SKM-1 (cell line): ENCODE measurements around the gene GINS3.
"Not testable (repeated sequence)": the region's sequence is repeated elsewhere in the genome, so short reads cannot be mapped to it uniquely, and the experiment has no call there.

Experiments
- DNase-seq: peaks from one replicate; lab custom pipeline; 2025; ENCODE audit not compliant: unreplicated experiment; lab: John Stamatoyannopoulos, UW

The GINS3 gene

DNA sequence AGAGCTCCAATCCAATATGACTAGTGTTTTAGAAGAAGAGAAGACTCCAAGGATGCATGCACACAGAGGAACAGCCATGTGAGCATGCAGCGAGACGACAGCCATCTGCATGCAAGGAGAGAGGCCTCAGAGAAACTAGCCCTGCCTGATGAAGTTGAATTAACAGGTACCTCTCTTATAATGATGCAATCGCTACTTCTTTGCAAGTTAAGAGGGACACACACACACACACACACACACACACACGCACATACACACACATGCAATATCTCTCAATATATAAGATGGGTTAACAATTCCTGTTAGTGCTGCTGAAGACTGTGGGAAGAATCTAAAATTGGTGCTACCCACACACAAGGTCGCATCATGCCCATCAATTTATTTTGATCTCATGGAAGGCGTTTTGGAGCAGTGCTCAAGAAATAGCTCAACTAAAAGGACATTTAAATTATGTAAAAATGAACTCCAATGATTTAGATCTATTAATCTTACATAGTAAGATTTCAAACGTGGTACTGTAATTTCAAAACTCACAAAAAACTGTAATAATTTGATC lies 7.0 kb upstream of the GINS3 start:
- DNase-seq = no peak

DNA sequence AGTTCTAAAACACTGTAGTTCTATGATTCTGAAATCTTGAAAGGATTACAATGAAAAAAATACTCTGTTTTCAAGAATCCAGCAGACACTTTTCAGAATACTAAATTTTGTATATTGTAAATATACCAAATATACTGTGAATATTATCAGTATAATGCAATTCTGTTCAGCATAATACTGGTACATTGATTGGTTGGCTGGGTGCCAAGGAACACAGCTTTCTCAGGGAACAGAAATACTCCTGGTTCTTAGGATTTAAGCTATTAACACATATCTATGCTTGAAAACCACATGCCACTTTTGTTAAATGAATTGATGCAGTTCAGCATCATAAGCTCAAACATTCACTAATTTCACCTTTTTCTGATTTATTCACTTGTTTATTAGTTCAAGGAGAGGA lies 2.5 kb upstream of the GINS3 start:
- DNase-seq = no peak

DNA sequence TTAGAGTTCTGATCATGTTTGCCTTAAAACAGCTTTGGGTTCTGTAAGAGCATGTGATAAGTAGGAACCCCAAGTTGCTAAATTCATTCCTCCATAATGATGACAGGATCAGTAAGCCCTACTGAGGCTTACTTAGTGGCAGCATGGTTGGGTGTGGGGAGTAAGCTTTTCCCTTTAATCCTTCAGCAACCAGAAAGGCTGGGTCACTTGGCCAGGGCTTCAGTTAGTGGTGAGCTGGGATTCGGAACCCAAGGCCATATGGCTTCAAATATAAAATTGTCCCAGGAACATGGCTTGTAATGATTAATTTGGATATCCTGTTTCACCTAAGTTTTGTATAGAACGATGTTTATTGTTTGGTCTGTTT lies 850 bp downstream of the GINS3 start:
- no peak for DNase-seq

DNA sequence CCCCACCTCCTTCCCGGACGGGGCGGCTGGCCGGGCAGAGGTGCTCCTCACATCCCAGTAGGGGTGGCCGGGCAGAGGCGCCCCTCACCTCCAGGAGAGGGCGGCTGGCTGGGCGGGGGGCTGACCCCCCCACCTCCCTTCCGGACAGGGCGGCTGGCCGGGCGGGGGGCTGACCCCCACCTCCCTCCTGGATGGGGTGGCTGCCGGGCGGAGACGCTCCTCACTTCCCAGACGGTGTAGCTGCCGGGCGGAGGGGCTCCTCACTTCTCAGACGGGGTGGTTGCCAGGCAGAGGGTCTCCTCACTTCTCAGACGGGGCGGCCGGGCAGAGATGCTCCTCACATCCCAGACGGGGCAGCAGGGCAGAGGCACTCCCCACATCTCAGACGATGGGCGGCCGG lies 4.6 kb downstream of the GINS3 start:
- DNase-seq = not testable (repeated sequence)

- no peak for DNase-seq
Observed at GRCh38 chr16:58399718-58400633, 7.7 kb downstream of the GINS3 start.

DNA sequence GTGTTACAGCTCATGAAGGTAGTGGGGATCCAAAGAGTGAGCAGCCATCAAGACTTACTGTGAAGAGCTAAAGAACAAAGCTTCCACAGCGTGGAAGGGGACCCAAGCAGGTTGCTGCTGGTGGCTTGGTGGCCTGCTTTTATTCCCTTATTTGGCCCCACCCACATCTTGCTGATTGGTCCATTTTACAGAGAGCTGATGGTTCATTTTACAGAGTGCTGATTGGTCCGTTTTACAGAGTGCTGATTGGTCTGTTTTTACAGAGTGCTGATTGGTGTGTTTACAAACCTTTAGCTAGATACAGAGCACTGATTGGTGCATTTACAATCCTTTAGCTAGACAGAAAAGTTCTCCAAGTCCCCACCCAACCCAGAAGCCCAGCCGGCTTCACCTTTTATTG lies 9.0 kb downstream of the GINS3 start:
- DNase-seq = not testable (repeated sequence)

DNA sequence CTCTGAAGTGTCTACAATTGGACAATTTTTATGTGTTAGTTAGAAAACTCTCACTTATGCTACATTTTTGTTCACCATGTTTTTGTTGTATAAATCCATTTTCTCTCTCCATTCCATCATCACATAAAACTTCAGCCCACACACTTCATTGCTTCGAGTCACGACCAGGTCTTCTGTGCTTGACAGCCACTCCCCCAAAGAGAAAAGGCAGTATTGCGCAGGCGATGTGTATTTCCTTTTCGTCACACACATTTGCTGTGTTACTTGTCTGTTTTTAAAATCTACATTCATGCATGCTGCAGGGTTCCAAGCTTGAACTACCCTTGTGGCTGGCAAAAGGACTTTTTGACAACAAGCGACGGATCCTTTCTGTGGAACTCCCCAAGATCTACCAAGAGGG lies 10.5 kb downstream of the GINS3 start:
- DNase-seq = no peak

DNA sequence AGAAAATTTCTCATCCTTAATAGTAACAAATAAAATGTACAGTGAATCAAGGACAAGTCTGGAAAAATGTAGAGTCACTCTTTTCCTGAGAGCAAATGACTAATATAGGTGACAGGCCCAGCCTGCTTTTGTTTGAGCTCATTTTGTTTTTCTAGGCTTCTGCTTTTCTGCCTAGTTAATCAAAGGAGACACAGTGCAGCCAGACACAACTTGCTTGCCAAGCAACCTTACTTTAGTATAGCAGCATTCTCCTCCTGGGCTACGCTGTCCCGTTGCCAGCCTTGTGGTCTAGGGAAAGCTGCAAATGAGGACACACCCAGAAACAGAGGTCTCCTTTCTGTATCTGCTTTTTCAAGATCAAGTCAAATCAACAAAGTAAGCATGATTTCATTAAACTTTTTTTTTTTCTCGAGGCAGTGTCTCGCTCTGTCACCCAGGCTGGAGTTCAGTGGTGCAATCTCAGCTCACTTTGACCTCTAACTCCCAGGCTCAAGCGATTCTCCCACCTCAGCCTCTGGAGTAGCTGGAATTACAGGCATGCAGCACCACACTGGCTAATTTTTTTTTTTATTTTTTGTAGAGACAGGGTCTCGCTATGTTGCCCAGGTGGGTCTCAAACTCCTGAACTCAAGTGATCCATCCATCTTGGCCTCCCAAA lies 17.2 kb downstream of the GINS3 start:
- DNase-seq = no peak

GRCh38 chr16:58411336-58411735 lies 19.1 kb downstream of the GINS3 start:
- DNase-seq = no peak

DNA sequence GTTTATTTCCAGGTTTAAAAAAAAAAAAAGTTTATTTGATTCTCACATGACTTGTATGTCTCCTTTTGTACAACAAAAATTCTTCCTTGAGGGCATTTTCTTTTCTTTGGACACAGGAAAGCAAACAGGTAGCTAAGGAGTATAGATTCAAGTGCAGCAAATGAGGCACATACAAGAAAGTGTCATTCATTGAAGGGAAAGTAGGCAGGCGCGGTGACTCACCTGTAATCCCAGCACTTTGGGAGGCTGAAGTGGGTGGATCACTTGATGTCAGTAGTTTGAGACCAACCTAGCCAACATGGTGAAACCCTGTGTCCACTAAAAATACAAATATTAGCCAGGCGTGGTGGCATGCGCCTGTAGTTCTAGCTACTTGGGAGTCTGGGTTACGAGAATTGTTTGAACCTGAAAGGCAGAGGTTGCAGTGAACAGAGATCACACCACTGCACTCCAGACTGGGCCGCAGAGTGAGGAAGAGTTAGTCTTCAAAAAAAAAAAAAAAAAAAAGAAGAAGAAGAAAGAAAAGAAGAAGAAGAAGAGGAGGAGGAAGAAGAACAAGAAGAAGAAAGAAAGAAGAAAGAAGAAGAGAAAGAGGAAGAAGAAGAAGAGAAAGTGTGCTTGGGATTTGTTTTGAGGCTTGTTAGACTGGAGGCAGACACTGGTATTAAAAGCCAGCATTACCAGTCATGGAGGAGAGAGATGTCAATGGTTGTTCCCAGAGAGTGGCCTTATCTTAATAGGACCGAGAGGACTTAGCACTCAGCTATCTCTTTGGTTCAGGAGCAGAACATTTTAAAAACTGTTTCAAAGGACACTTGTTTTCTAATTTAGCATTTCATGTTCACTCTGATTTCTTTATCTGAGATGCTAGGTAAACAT lies 19.7 kb downstream of the GINS3 start:
- no peak for DNase-seq

DNA sequence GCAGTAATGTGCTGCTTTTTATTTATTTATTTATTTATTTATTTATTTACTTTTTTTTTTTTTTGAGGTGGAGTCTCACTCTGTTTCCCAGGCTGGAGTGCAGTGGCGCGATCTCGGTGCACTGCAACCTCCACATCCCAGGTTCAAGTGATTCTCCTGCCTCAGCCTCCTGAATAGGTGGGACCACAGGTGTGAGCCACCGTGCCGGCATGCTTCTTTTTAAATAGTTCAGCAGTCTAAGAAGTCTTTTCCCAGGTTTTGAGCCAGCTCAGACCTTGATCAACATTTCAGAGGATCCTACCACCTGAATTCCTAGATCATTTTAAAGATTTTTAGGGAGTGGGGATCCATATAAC lies 20.3 kb downstream of the GINS3 start:
- DNase-seq = not testable (repeated sequence)

- DNase-seq = no peak
Observed at GRCh38 chr16:58413359-58413758, 21.1 kb downstream of the GINS3 start.

- no peak for DNase-seq
Observed at GRCh38 chr16:58415003-58415402, 22.7 kb downstream of the GINS3 start.

DNA sequence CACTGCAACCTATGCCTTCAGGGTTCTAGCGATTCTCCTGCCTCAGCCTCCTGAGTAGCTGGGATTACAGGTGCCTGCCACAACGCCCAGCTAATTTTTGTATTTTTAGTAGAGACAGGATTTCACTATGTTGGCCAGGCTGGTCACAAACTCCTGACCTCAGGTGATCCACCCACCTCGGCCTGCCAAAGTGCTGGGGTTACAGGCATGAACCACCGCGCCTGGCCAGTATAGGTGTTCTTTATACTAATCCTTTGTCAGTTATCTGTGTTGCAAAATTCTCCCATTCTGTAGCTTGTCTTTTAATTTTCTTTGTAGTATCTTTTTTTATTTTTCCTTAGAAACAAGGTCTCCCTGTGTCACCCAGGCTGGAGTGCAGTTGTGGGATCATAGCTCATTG lies 23.7 kb downstream of the GINS3 start:
- not testable (repeated sequence) for DNase-seq

DNA sequence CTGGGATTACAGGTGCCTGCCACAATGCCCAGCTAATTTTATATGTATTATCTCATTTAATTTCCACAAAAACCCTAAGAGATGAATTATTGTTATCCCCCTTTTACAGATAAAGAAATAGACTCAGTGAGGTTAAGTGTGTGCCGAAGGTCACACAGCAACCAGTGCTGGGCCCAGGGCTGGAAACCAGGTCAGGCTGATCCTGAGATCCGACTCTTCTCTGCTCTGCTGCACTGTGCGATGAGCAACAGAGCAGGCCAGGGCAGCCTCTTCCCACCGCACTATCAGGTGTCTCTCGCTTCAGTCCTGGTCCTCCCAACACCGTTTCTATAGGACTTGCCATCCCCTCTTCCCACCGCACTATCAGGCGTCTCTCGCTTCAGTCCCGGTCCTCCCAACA lies 24.8 kb downstream of the GINS3 start:
- DNase-seq = no peak

GRCh38 chr16:58417600-58417999 lies 25.3 kb downstream of the GINS3 start:
- no peak for DNase-seq

- no peak for DNase-seq
Observed at GRCh38 chr16:58418026-58418425, 25.8 kb downstream of the GINS3 start.

DNA sequence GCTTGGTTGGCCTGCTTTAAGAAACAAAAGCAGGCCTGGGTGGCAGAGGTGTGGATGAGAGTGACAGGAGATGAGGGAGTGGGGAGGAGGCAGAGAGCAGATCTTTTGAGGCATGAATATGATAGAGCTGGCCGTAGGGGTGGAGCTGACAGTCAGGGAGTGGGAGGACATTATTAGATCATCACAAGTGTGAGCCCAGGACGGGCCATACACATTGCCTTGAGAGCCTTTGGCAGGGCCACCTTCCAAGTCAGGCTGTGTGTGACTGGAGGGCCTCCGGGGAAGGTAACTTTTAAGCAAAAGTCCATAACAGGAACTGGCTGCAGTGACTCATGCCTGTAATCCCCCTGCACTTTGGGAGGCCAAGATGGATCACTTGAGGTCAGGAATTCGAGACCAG lies 26.3 kb downstream of the GINS3 start:
- no peak for DNase-seq

DNA sequence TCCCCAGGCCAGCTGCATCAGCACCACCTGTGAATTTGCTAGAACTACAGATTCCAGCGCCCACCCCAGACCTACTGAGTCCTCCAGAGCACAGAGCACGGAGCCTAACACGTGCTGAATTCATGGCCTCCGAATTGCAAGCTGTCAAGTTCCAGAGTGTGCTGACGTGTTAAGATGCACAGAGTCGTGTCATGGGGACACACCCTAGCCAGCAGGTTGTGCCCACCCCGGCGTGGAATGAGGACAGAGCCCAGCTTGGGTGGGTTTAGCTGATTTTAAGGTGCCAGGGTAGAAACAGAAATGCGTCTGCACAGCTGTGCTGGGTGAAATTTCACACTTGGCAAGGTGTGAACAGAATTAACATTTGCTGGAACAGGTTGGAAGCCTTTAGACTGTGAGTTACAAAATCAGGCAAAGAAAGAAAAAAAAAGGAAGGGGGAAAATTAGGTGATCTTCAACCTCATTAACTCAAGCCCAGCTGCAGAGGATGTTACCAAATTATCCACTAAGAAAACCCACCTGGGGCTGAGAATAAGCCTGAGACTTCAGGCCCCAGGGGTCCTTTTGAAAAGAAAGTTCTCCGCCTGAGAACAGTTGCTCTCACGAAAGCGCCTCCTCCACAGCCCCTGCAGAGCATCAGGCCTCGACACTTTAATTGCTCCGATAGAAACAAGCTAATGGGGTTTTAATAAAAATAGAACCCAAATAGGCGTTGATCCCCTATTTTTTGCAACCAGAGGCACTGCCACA lies 27.1 kb downstream of the GINS3 start:
- no peak for DNase-seq

GRCh38 chr16:58421059-58421458 lies 28.8 kb downstream of the GINS3 start:
- no peak for DNase-seq

GRCh38 chr16:58421529-58421928 lies 29.3 kb downstream of the GINS3 start:
- no peak for DNase-seq
